ENCODE measurements around the gene ABHD12. TPM values are rescaled to one million over a fixed set of nuclear protein-coding genes. Genes with fewer than 3 reads are reported as not detected.

Gene ABHD12
- total and polyA plus RNA-seq, 2 donors = 30.9 to 34.3 TPM

GRCh38 chr20:25398376-25399036 lies 7.9 kb upstream of the ABHD12 start:
- 41% methylated on average over 4 of the region's 4 CpGs for WGBS
- Histone ChIP-seq H3K4me3 (ENCODE audit: low read depth, low read length) (no peak overlapping the region), H3K27ac (ENCODE audit: low read depth) (no peak overlapping the region), H3K36me3 (ENCODE audit: insufficient read depth) (no peaks in the 10 kb centered on the region), H3K4me1 (ENCODE audit: insufficient read depth) (no peaks in the 10 kb centered on the region)
- DNase-seq (ENCODE audit: extremely low spot score) = no peak

DNA sequence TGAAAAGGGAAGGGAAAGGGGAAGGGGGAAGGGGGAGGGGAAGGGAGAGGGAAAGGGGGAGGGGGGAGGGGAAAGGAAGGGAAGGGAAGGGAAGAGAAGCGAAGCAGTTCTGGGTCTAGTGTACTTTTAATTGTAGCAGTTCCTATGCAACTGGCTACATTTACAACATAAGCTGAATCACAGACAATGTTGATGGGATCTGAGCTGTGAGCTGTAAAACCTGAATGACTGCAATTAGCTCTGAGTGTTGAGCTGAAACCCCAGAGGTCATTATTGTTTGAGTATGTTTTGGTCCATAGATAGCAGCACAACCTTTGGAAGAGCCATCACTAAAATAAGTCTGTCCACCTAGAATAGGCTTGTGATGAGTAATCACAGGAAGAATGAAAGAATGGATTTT lies 7.2 kb upstream of the ABHD12 start:
- DNase-seq (ENCODE audit: extremely low spot score) = no peak
- no peaks in the 10 kb centered on the region for H3K36me3 ChIP-seq (ENCODE audit: insufficient read depth)
- H3K4me3 ChIP-seq (ENCODE audit: low read depth, low read length) = no peak overlapping the region
- H3K4me1 ChIP-seq (ENCODE audit: insufficient read depth) = no peaks in the 10 kb centered on the region
- 56% methylated on average over 1 of the region's 1 CpG for WGBS
- no peak overlapping the region for H3K27ac ChIP-seq (ENCODE audit: low read depth)

DNA sequence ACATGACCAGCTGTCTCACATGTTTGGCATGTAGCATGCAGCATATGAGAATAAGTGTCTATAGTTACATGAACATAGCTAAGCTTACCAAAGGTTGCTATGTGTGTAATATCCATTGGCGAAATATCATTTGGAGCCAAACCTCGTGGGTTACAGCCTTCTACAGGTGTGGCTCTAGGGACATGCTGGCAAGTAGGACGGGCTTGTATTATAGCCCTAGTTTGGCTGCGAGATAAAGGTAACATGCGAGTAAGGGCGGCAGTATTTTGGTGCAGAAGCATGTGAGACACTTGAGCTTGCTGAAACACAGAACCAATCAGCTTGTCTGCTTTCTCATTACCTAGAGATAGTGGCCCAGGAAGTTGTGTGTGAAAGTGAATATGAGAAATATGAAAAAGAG lies 6.5 kb upstream of the ABHD12 start:
- no peaks in the 10 kb centered on the region for H3K4me1 ChIP-seq (ENCODE audit: insufficient read depth)
- no peak overlapping the region for H3K27ac ChIP-seq (ENCODE audit: low read depth)
- DNase-seq (ENCODE audit: extremely low spot score) = no peak
- WGBS = 79% methylated on average over 6 of the region's 6 CpGs
- no peak overlapping the region for H3K4me3 ChIP-seq (ENCODE audit: low read depth, low read length)
- no peaks in the 10 kb centered on the region for H3K36me3 ChIP-seq (ENCODE audit: insufficient read depth)

- no peak for DNase-seq (ENCODE audit: extremely low spot score)
- 90% methylated on average over 6 of the region's 6 CpGs for WGBS
- H3K4me1 ChIP-seq (ENCODE audit: insufficient read depth) = no peaks in the 10 kb centered on the region
- H3K4me3 ChIP-seq (ENCODE audit: low read depth, low read length) = no peak overlapping the region
- H3K27ac ChIP-seq (ENCODE audit: low read depth) = no peak overlapping the region
- H3K36me3 ChIP-seq (ENCODE audit: insufficient read depth) = no peaks in the 10 kb centered on the region
Observed at GRCh38 chr20:25394996-25395395, 4.4 kb upstream of the ABHD12 start.

- Histone ChIP-seq H3K27ac (ENCODE audit: low read depth) (no peak overlapping the region), H3K36me3 (ENCODE audit: insufficient read depth) (no peaks in the 10 kb centered on the region), H3K4me3 (ENCODE audit: low read depth, low read length) (no peak overlapping the region), H3K4me1 (ENCODE audit: insufficient read depth) (no peaks in the 10 kb centered on the region)
- DNase-seq (ENCODE audit: extremely low spot score) = no peak
- WGBS = 39% methylated on average over 5 of the region's 5 CpGs
Observed at GRCh38 chr20:25394276-25394675, 3.6 kb upstream of the ABHD12 start.

- DNase-seq (ENCODE audit: extremely low spot score) = no peak
- peak overlapping the region; percentile 93 for H3K27ac ChIP-seq (ENCODE audit: low read depth)
- WGBS = under 1% methylated on average over 67 of the region's 67 CpGs
- no peaks in the 10 kb centered on the region for H3K36me3 ChIP-seq (ENCODE audit: insufficient read depth)
- H3K4me3 ChIP-seq (ENCODE audit: low read depth, low read length) = peak overlapping the region; percentile 98
- no peaks in the 10 kb centered on the region for H3K4me1 ChIP-seq (ENCODE audit: insufficient read depth)
Observed at GRCh38 chr20:25389858-25390537, 637 bp downstream of the ABHD12 start.

- Histone ChIP-seq H3K4me1 (ENCODE audit: insufficient read depth) (no peaks in the 10 kb centered on the region), H3K36me3 (ENCODE audit: insufficient read depth) (no peaks in the 10 kb centered on the region), H3K27ac (ENCODE audit: low read depth) (no peak overlapping the region), H3K4me3 (ENCODE audit: low read depth, low read length) (peak overlapping the region; percentile 98)
- WGBS = 16% methylated on average over 19 of the region's 19 CpGs
- DNase-seq (ENCODE audit: extremely low spot score) = no peak
Observed at GRCh38 chr20:25389401-25389857, 1.2 kb downstream of the ABHD12 start.

GRCh38 chr20:25382704-25383370 lies 7.8 kb downstream of the ABHD12 start:
- no peak overlapping the region for H3K4me3 ChIP-seq (ENCODE audit: low read depth, low read length)
- no peaks in the 10 kb centered on the region for H3K36me3 ChIP-seq (ENCODE audit: insufficient read depth)
- 78% methylated on average over 5 of the region's 5 CpGs for WGBS
- no peak for DNase-seq (ENCODE audit: extremely low spot score)
- no peaks in the 10 kb centered on the region for H3K4me1 ChIP-seq (ENCODE audit: insufficient read depth)
- no peak overlapping the region for H3K27ac ChIP-seq (ENCODE audit: low read depth)

GRCh38 chr20:25380945-25381614 lies 9.6 kb downstream of the ABHD12 start:
- Histone ChIP-seq H3K27ac (ENCODE audit: low read depth) (no peak overlapping the region), H3K36me3 (ENCODE audit: insufficient read depth) (no peaks in the 10 kb centered on the region), H3K4me1 (ENCODE audit: insufficient read depth) (no peaks in the 10 kb centered on the region), H3K4me3 (ENCODE audit: low read depth, low read length) (no peak overlapping the region)
- DNase-seq (ENCODE audit: extremely low spot score) = no peak
- 87% methylated on average over 7 of the region's 7 CpGs for WGBS

GRCh38 chr20:25378884-25379733 lies 11.5 kb downstream of the ABHD12 start:
- Histone ChIP-seq H3K4me3 (ENCODE audit: low read depth, low read length) (no peak overlapping the region), H3K4me1 (ENCODE audit: insufficient read depth) (no peaks in the 10 kb centered on the region), H3K36me3 (ENCODE audit: insufficient read depth) (no peaks in the 10 kb centered on the region), H3K27ac (ENCODE audit: low read depth) (no peak overlapping the region)
- DNase-seq (ENCODE audit: extremely low spot score) = no peak
- 85% methylated on average over 10 of the region's 10 CpGs for WGBS

GRCh38 chr20:25378189-25378883 lies 12.3 kb downstream of the ABHD12 start:
- no peak for DNase-seq (ENCODE audit: extremely low spot score)
- H3K27ac ChIP-seq (ENCODE audit: low read depth) = no peak overlapping the region
- no peak overlapping the region for H3K4me3 ChIP-seq (ENCODE audit: low read depth, low read length)
- H3K36me3 ChIP-seq (ENCODE audit: insufficient read depth) = no peaks in the 10 kb centered on the region
- no peaks in the 10 kb centered on the region for H3K4me1 ChIP-seq (ENCODE audit: insufficient read depth)
- WGBS = 91% methylated on average over 5 of the region's 5 CpGs

DNA sequence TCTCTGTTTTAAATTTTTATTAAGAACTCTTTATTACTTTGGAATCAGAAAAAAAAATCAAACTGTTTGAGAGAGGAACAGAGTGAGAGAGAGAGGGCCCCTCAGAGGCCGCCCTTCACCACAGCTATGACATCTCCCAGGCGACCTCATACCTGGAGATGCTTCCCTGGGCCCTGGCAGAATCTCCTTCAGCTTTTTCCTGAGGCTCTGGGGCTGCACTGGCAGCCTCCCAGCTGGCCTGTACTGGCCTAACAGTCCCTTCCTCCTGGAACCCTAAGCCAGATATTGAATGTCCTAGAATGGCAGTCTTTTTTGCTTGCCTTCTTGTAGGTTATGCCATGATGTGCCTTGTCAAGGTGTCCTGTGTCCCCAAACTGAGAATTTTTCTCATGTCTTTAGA lies 13.7 kb downstream of the ABHD12 start:
- 85% methylated on average over 2 of the region's 2 CpGs for WGBS
- no peak overlapping the region for H3K27ac ChIP-seq (ENCODE audit: low read depth)

More for the DNA sequence above, 13.7 kb downstream of the ABHD12 start:
- DNase-seq (ENCODE audit: extremely low spot score) = no peak
- H3K4me3 ChIP-seq (ENCODE audit: low read depth, low read length) = no peak overlapping the region
- no peaks in the 10 kb centered on the region for H3K36me3 ChIP-seq (ENCODE audit: insufficient read depth)
- H3K4me1 ChIP-seq (ENCODE audit: insufficient read depth) = no peaks in the 10 kb centered on the region
